Panc1 (cell line): ENCODE measurements around the gene VAV3.

Experiments used
- POLR2AphosphoS5 ChIP-seq: IDR thresholded peaks from 2 replicates; pipeline ENCODE4 v1.6.1; 2012; ENCODE audit warnings: mild to moderate bottlenecking, low read depth, low read length, moderate library complexity
- TF ChIP-seq, protein P1 (sequence below): fragments of 450-650 bp; IDR thresholded peaks from 2 replicates; pipeline ENCODE4 v1.5.1; 2017; ENCODE audit warnings: mild to moderate bottlenecking

DNA sequence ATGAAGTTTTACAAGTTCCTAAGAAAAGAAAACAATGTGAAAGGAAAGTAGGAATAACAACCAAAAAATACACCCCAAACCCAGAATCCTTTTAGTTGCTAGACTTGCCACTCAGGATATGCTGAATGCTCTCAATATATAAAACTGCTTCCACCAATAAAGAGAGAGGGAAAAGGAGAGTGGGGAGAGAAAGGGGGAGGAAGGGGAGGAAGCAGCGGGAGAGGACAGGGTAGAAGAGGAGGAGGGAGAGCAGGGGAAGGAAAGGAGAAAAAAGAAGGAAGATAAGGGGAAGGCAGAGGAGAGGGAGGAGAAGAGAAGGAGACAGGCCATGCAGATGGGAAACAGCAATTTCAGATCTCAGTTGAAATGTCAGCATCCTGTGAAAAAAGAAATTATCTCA, 198.4 kb downstream of the VAV3 start:
- TF ChIP-seq, protein P1, sequence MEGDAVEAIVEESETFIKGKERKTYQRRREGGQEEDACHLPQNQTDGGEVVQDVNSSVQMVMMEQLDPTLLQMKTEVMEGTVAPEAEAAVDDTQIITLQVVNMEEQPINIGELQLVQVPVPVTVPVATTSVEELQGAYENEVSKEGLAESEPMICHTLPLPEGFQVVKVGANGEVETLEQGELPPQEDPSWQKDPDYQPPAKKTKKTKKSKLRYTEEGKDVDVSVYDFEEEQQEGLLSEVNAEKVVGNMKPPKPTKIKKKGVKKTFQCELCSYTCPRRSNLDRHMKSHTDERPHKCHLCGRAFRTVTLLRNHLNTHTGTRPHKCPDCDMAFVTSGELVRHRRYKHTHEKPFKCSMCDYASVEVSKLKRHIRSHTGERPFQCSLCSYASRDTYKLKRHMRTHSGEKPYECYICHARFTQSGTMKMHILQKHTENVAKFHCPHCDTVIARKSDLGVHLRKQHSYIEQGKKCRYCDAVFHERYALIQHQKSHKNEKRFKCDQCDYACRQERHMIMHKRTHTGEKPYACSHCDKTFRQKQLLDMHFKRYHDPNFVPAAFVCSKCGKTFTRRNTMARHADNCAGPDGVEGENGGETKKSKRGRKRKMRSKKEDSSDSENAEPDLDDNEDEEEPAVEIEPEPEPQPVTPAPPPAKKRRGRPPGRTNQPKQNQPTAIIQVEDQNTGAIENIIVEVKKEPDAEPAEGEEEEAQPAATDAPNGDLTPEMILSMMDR: no peak
- TF ChIP-seq POLR2AphosphoS5: no peak
